Mucosa of descending colon (tissue), 3 donors: ENCODE data around the gene SHB. TPM values are rescaled to one million over a fixed set of nuclear protein-coding genes. Genes with fewer than 3 reads are reported as not detected.

Experiments
- ATAC-seq: fragments of 200-7000 bp; cut with Tn5 transposase; one replicate; pipeline ENCODE4 v1.9.1; 2020; ENCODE audit warnings: mild to moderate bottlenecking, moderate library complexity
- DNase-seq, 3 donors: peaks; one replicate each; pipeline ENCODE4 v3.0.0-alpha.2; 2020
- H3K36me3 ChIP-seq: fragments of 200-600 bp; one replicate; pipeline ENCODE4 v1.8.0; 2021; ENCODE audit warnings: low read depth, mild to moderate bottlenecking
- H3K4me1 ChIP-seq: fragments of 200-600 bp; one replicate; pipeline ENCODE4 v1.8.0; 2021; ENCODE audit warnings: low read depth, mild to moderate bottlenecking
- H3K4me3 ChIP-seq: fragments of 200-600 bp; one replicate; pipeline ENCODE4 v1.8.0; 2021; ENCODE audit warnings: mild to moderate bottlenecking
- H3K9me3 ChIP-seq: fragments of 200-600 bp; one replicate; pipeline ENCODE4 v1.8.0; 2021; ENCODE audit warnings: mild to moderate bottlenecking
- CTCF ChIP-seq: fragments of 200-600 bp; IDR thresholded peaks from one replicate; pipeline ENCODE4 v1.8.0; 2022; ENCODE audit warnings: antibody characterized with exemption, mild to moderate bottlenecking
- intact Hi-C, 2 donors: fragments of 100-400 bp; cut with DNase I in 1 of 2; cut with micrococcal nuclease in 1 of 2; formaldehyde crosslinking; loops; one replicate each; pipeline versions ENCODE4 v1.11.0 to v1.11.1; 2022; cut with DNase I, micrococcal nuclease
- total RNA-seq, 3 donors: library from RNA; stranded (reverse); fragmentation: NEBNext Ultra II Directional in 2 of 3; extraction: Animal tissue kit (Norgen Biotek cat#: 25700) in 2 of 3; gene quantifications; one replicate each; pipeline versions ENCODE4 v1.2.1 to v1.2.4, GENCODE V29; 2021 to 2023
- donor health status: DM: no; HTN: no; CAD: no; lungs with moderate emphysema.
- donor health status: DM: no; HTN: no; CAD: no.
- donor health status: DM: no; HTN: yes; CAD: no.

The SHB gene
- total RNA-seq, 3 donors from 2014 or later: 20.3 to 23.9 (median 20.6) TPM

- no peaks in the 10 kb centered on the region for H3K36me3 ChIP-seq
- TF ChIP-seq CTCF: no peak
- DNase-seq: no peak
Observed at GRCh38 chr9:37955781-37956422, 113.1 kb downstream of the SHB start.

GRCh38 chr9:37954581-37954981 lies 114.4 kb downstream of the SHB start:
- no peak for ATAC-seq
- intact Hi-C loops: no loop called here
- no peak for DNase-seq
- no peaks in the 10 kb centered on the region for H3K9me3 ChIP-seq
- no peaks in the 10 kb centered on the region for H3K36me3 ChIP-seq
- no peak for TF ChIP-seq CTCF
- no peak overlapping the region for H3K4me3 ChIP-seq
- H3K4me1 ChIP-seq: no peaks in the 10 kb centered on the region

More at GRCh38 chr9:37955781-37956422, 113.1 kb downstream of the SHB start:
- Histone ChIP-seq H3K4me1 (no peaks in the 10 kb centered on the region), H3K9me3 (no peaks in the 10 kb centered on the region), H3K4me3 (no peak overlapping the region)
- intact Hi-C loops: no loop called here
- ATAC-seq: no peak

- H3K4me3 ChIP-seq: no peak overlapping the region
- ATAC-seq: peak; percentile 5
- no peaks in the 10 kb centered on the region for H3K9me3 ChIP-seq
- TF ChIP-seq CTCF: no peak
- no peak for DNase-seq
- no peaks in the 10 kb centered on the region for H3K36me3 ChIP-seq
- intact Hi-C loops: no loop called here
- no peaks in the 10 kb centered on the region for H3K4me1 ChIP-seq
Observed at GRCh38 chr9:37953775-37954437, 115.1 kb downstream of the SHB start.

GRCh38 chr9:37953206-37953774 lies 115.7 kb downstream of the SHB start:
- TF ChIP-seq CTCF: no peak
- Histone ChIP-seq H3K36me3 (no peaks in the 10 kb centered on the region), H3K4me3 (no peak overlapping the region), H3K9me3 (no peaks in the 10 kb centered on the region), H3K4me1 (no peaks in the 10 kb centered on the region)
- no peak for DNase-seq
- ATAC-seq: no peak
- intact Hi-C loops: no loop called here

GRCh38 chr9:37952731-37953130 lies 116.3 kb downstream of the SHB start:
- DNase-seq: no peak
- intact Hi-C loops: no loop called here
- no peak for TF ChIP-seq CTCF
- Histone ChIP-seq H3K4me1 (no peaks in the 10 kb centered on the region), H3K36me3 (no peaks in the 10 kb centered on the region), H3K9me3 (no peaks in the 10 kb centered on the region), H3K4me3 (no peak overlapping the region)
- no peak for ATAC-seq
